Measurements from ENCODE around the gene DTD1.

- TF ChIP-seq CTCF (IDR thresholded peaks at IDR 0.05), result no peak
- TF ChIP-seq POLR2A (IDR thresholded peaks at IDR 0.05), result no peak
- no peak for TF ChIP-seq POLR2AphosphoS5 (IDR thresholded peaks at IDR 0.05)
These were observed 76.1 kb downstream of the DTD1 start for GRCh38 chr20:18663932-18664331.

Measured in breast epithelium (tissue), 3 donors.